ENCODE results near the gene EXTL1. TPM values are rescaled to one million over a fixed set of nuclear protein-coding genes. Genes with fewer than 3 reads are reported as not detected.

Gene EXTL1
- polyA plus RNA-seq, 4 donors, result 1.0 to 1.7 (median 1.4) TPM

Other genes starting within 250 kb of the EXTL1 start
- 10 to 100 TPM; 84.6 to 92.8 (median 88.8) TPM for gene SELENON, start 221.6 kb upstream of the EXTL1 start, polyA plus RNA-seq (ENCODE audit: insufficient read length in 4 of 4)
- 100 to 1,000 TPM in 2 of 4 donors, 10 to 100 TPM in 2; 87.9 to 106 (median 96.7) TPM for gene MTFR1L, start 201.8 kb upstream of the EXTL1 start, polyA plus RNA-seq (ENCODE audit: insufficient read length in 4 of 4)
- 1 to 10 TPM; 2.8 to 4.7 (median 4.2) TPM for gene AUNIP, start 162.3 kb upstream of the EXTL1 start, polyA plus RNA-seq (ENCODE audit: insufficient read length in 4 of 4)
- gene PAQR7, start 146.1 kb upstream of the EXTL1 start, polyA plus RNA-seq (ENCODE audit: insufficient read length in 4 of 4), result 10 to 100 TPM; 27.3 to 32.4 (median 30.5) TPM
- 1,000 to 10,000 TPM; 1,142 to 1,361 (median 1,291) TPM for gene STMN1, start 115.4 kb upstream of the EXTL1 start, polyA plus RNA-seq (ENCODE audit: insufficient read length in 4 of 4)
- gene PAFAH2, start 23.7 kb upstream of the EXTL1 start, polyA plus RNA-seq (ENCODE audit: insufficient read length in 4 of 4), result 10 to 100 TPM; 17.1 to 22.2 (median 19.1) TPM
- gene SLC30A2, start 24.3 kb downstream of the EXTL1 start, polyA plus RNA-seq (ENCODE audit: insufficient read length in 4 of 4), result 1 to 10 TPM; 3.1 to 6.8 (median 4.8) TPM
- gene TRIM63, start 45.9 kb downstream of the EXTL1 start, polyA plus RNA-seq (ENCODE audit: insufficient read length in 4 of 4), result under 1 TPM; 0.51 to 0.86 (median 0.77) TPM
- 10 to 100 TPM; 17.9 to 23.1 (median 22.2) TPM for gene PDIK1L, start 90.0 kb downstream of the EXTL1 start, polyA plus RNA-seq (ENCODE audit: insufficient read length in 4 of 4)
- 1 to 10 TPM; 1.2 to 1.7 (median 1.3) TPM for gene FAM110D, start 137.3 kb downstream of the EXTL1 start, polyA plus RNA-seq (ENCODE audit: insufficient read length in 4 of 4)
- under 1 TPM in 1 of 4 donors, not detected in 3; 0.17 TPM for gene C1orf232, start 147.2 kb downstream of the EXTL1 start, polyA plus RNA-seq (ENCODE audit: insufficient read length in 4 of 4)
- 10 to 100 TPM; 11.4 to 29.1 (median 14.6) TPM for gene ZNF593, start 148.1 kb downstream of the EXTL1 start, polyA plus RNA-seq (ENCODE audit: insufficient read length in 4 of 4)
- gene ZNF593OS, start 150.1 kb downstream of the EXTL1 start, polyA plus RNA-seq (ENCODE audit: insufficient read length in 4 of 4), result 1 to 10 TPM in 2 of 4 donors, under 1 TPM in 2; 0.61 to 1.3 (median 1.1) TPM
- gene CNKSR1, start 155.7 kb downstream of the EXTL1 start, polyA plus RNA-seq (ENCODE audit: insufficient read length in 4 of 4), result 10 to 100 TPM; 10.7 to 16.2 (median 14.0) TPM
- gene CATSPER4, start 168.8 kb downstream of the EXTL1 start, polyA plus RNA-seq (ENCODE audit: insufficient read length in 4 of 4), result under 1 TPM in 1 of 4 donors, not detected in 3; 0.08 TPM
- 10 to 100 TPM; 13.4 to 17.1 (median 15.9) TPM for gene CEP85, start 212.4 kb downstream of the EXTL1 start, polyA plus RNA-seq (ENCODE audit: insufficient read length in 4 of 4)